Mesenchymal stem cell (in vitro differentiated cells and primary cell): Measurements from ENCODE around the gene HSDL1.
"Not testable (repeated sequence)": the region's sequence is repeated elsewhere in the genome, so short reads cannot be mapped to it uniquely, and the experiment has no call there.

Experiments used
- DNase-seq: peaks from one replicate; pipeline ENCODE4 v3.0.0-alpha.2; 2013
- H2AFZ ChIP-seq: one replicate; pipeline ENCODE4 v1.6.1; 2013; ENCODE audit warnings: low read depth, mild to moderate bottlenecking, control low read depth, inconsistent platforms, low read length, moderate library complexity
- H2AK5ac ChIP-seq: 2 replicates; pipeline ENCODE4 v1.6.1; 2013; ENCODE audit warnings: low read length, moderate library complexity, mild to moderate bottlenecking, inconsistent platforms; ENCODE audit not compliant: severe bottlenecking
- H2BK120ac ChIP-seq: one replicate; pipeline ENCODE4 v1.6.1; 2013; ENCODE audit warnings: low read depth, mild to moderate bottlenecking, inconsistent platforms, low read length, moderate library complexity
- H2BK12ac ChIP-seq, 2 experiments: one replicate each; pipeline ENCODE4 v1.6.1; 2013; ENCODE audit warnings: inconsistent platforms in 2 of 2, low read length in 2 of 2, mild to moderate bottlenecking in 2 of 2, moderate library complexity in 2 of 2, control low read depth in 1 of 2
- H2BK15ac ChIP-seq: one replicate; pipeline ENCODE4 v1.6.1; 2013; ENCODE audit warnings: mild to moderate bottlenecking, low read depth, inconsistent platforms; ENCODE audit not compliant: poor library complexity, severe bottlenecking
- H2BK5ac ChIP-seq: 2 replicates; pipeline ENCODE4 v1.6.1; 2013; ENCODE audit warnings: low read depth, mild to moderate bottlenecking, low read length, control low read depth, inconsistent platforms; ENCODE audit not compliant: poor library complexity, severe bottlenecking
- H3K14ac ChIP-seq, 2 experiments: one replicate each; pipeline ENCODE4 v1.6.1; 2013; ENCODE audit warnings: inconsistent platforms in 2 of 2, low read length in 2 of 2, control low read depth in 1 of 2, mild to moderate bottlenecking in 1 of 2, moderate library complexity in 1 of 2
- H3K18ac ChIP-seq, 2 experiments: one replicate each; pipeline ENCODE4 v1.6.1; 2013; ENCODE audit warnings: inconsistent platforms in 2 of 2, low read length in 2 of 2, control low read depth in 1 of 2, low read depth in 1 of 2, mild to moderate bottlenecking in 1 of 2
- H3K23ac ChIP-seq, 2 experiments: one replicate each; pipeline ENCODE4 v1.6.1; 2013; ENCODE audit warnings: inconsistent platforms in 2 of 2, low read length in 2 of 2, mild to moderate bottlenecking in 2 of 2, moderate library complexity in 2 of 2, control low read depth in 1 of 2
- H3K27ac ChIP-seq: 2 replicates; pipeline ENCODE4 v1.5.1; 2013; ENCODE audit warnings: mild to moderate bottlenecking, moderate library complexity, low read length, control low read depth, inconsistent platforms; ENCODE audit not compliant: poor library complexity, severe bottlenecking
- H3K27me3 ChIP-seq, 2 experiments: 2 replicates each; pipeline versions ENCODE4 v1.6.1 to v1.7.0; 2013; ENCODE audit warnings: low read length in 2 of 2, mild to moderate bottlenecking in 2 of 2, moderate library complexity in 2 of 2, control low read depth in 1 of 2, inconsistent platforms in 1 of 2; ENCODE audit not compliant: control insufficient read depth in 1 of 2, insufficient read depth in 1 of 2
- H3K36me3 ChIP-seq, 2 experiments: 2 replicates each; pipeline versions ENCODE4 v1.6.1 to v1.7.0; 2013; ENCODE audit warnings: low read length in 2 of 2, control low read depth in 1 of 2, inconsistent platforms in 1 of 2, low read depth in 1 of 2, mild to moderate bottlenecking in 1 of 2; ENCODE audit not compliant: insufficient read depth in 2 of 2, control insufficient read depth in 1 of 2
- H3K4ac ChIP-seq, 2 experiments: one replicate each; pipeline ENCODE4 v1.6.1; 2013; ENCODE audit warnings: inconsistent platforms in 2 of 2, low read length in 2 of 2, mild to moderate bottlenecking in 2 of 2, moderate library complexity in 2 of 2, control low read depth in 1 of 2, low read depth in 1 of 2
- H3K4me1 ChIP-seq: 2 replicates; pipeline ENCODE4 v1.6.1; 2013; ENCODE audit warnings: low read depth, low read length, control low read depth; ENCODE audit not compliant: control insufficient read depth, insufficient read depth
- H3K4me2 ChIP-seq: 2 replicates; pipeline ENCODE4 v1.6.1; 2013; ENCODE audit warnings: low read length, mild to moderate bottlenecking, inconsistent platforms; ENCODE audit not compliant: poor library complexity, severe bottlenecking
- H3K4me3 ChIP-seq, 2 experiments: 2 replicates each; pipeline versions ENCODE4 v1.5.1 to v1.7.0; 2013; ENCODE audit warnings: low read length in 2 of 2, mild to moderate bottlenecking in 2 of 2, control low read depth in 1 of 2, low read depth in 1 of 2; ENCODE audit not compliant: insufficient read depth in 1 of 2
- H3K79me1 ChIP-seq: replicated peaks from 2 replicates; pipeline ENCODE4 v1.6.1; 2013; ENCODE audit warnings: mild to moderate bottlenecking, control low read depth, low read length, inconsistent platforms; ENCODE audit not compliant: poor library complexity, severe bottlenecking
- H3K9ac ChIP-seq: 2 replicates; pipeline ENCODE4 v1.7.0; 2013; ENCODE audit warnings: mild to moderate bottlenecking, low read length, moderate library complexity
- H3K9me3 ChIP-seq: 2 replicates; pipeline ENCODE4 v1.7.0; 2013; ENCODE audit warnings: mild to moderate bottlenecking, low read length; ENCODE audit not compliant: control insufficient read depth
- H4K8ac ChIP-seq: one replicate; pipeline ENCODE4 v1.6.1; 2013; ENCODE audit warnings: inconsistent platforms, mild to moderate bottlenecking, low read length, moderate library complexity
- H4K91ac ChIP-seq: one replicate; pipeline ENCODE4 v1.6.1; 2013; ENCODE audit warnings: mild to moderate bottlenecking, low read length, inconsistent platforms
- WGBS: methylation state at CpG from one replicate; pipeline ENCODE4 v1.1.7; 2013; ENCODE audit warnings: mixed read lengths; 5-methylcytosine and 5-hydroxymethylcytosine counted together

Gene HSDL1

DNA sequence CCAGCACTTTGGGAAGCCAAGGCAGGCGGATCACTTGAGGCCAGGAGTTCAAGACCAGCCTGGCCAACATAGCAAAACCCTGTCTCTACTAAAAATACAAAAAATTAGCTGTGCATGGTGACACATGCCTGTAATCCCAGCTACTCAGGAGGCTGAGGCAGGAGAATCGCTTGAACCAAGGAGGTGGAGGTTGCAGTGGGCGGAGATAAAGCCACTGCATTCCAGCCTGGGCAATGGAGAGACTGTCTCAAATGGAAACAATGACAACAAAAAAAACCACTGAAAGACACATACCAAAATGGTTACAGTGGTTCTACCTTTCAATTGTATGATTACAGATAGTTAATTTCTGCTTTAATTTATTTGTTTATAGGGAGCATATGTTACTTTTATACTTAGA is 33.0 kb downstream of the HSDL1 start:
- H2AK5ac ChIP-seq, H2BK120ac ChIP-seq, H3K18ac ChIP-seq, H3K9ac ChIP-seq, H3K4ac ChIP-seq, H3K4me1 ChIP-seq, H3K4me2 ChIP-seq, H3K9me3 ChIP-seq, H2BK5ac ChIP-seq, H4K91ac ChIP-seq, H3K27ac ChIP-seq, H3K4me3 ChIP-seq, H4K8ac ChIP-seq, H2BK12ac ChIP-seq, H3K27me3 ChIP-seq, H3K14ac ChIP-seq, H3K23ac ChIP-seq, DNase-seq, H2AFZ ChIP-seq, H2BK15ac ChIP-seq: not testable (repeated sequence)
- Histone ChIP-seq H3K36me3 (peaks cover 6 to 20% of the 10 kb centered on the region in 2 experiments), H3K79me1 (peaks cover 11% of the 10 kb centered on the region)
- WGBS = 100% methylated on average over 3 of the region's 3 CpGs

DNA sequence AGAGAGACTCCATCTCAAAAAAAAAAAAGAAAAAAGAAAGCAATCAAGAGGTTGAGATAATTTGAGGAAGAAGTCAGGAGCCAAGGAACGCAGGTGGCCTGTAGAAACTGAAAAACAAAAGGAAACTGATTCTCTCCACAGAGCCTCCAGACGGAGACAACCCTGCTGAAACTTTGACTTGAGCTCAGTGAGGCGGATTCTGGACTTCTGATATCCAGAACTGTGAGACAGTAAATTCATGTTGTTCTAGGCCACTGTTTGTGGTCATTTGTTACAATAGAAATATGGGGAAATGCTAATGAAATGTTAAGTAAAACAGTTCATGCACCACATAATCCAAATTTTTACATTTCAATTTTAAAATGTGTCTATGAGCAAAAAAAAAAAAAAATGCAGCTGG is 33.5 kb downstream of the HSDL1 start:
- Histone ChIP-seq H2AFZ (no peak overlapping the region), H2BK15ac (no peak overlapping the region), H2BK12ac (no peak overlapping the region), H3K9ac (no peak overlapping the region), H3K4ac (no peak overlapping the region), H3K4me3 (no peak overlapping the region), H3K4me2 (no peak overlapping the region), H3K14ac (no peak overlapping the region), H2BK5ac (no peak overlapping the region), H3K4me1 (peaks cover 3% of the 10 kb centered on the region), H3K79me1 (peaks cover 15% of the 10 kb centered on the region), H3K36me3 (peaks cover 10 to 20% of the 10 kb centered on the region in 2 experiments), H3K9me3 (no peaks in the 10 kb centered on the region), H3K27ac (no peak overlapping the region), H4K91ac (no peak overlapping the region), H2BK120ac (no peak overlapping the region), H3K18ac (no peak overlapping the region), H4K8ac (no peak overlapping the region), H2AK5ac (no peak overlapping the region), H3K27me3 (no peaks in the 10 kb centered on the region), H3K23ac (no peak overlapping the region)
- over 99% methylated on average over 3 of the region's 3 CpGs for WGBS
- DNase-seq = no peak

DNA sequence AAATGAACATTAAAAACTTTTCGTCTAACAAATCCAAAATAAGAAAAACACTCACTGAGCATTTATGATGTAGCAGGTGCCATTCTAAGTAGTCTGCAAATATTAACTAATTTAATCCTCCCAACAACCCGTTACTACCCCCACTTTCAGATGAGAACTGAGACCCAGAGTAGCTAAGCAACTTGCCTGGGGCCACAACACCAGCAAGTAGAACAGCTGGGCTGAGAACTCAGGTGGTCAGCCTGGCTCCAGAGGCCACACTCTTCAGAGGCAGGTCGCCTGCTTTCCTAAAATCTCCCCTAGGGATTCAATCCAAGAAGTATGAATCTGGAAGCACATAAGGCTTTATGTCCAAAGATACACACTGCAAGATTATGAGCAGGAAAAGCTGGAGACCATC is 34.5 kb downstream of the HSDL1 start:
- no peak overlapping the region for H2AFZ ChIP-seq
- H3K36me3 ChIP-seq = peaks cover 15 to 23% of the 10 kb centered on the region in 2 experiments
- no peak overlapping the region for H2BK120ac ChIP-seq
- no peak for DNase-seq
- no peaks in the 10 kb centered on the region for H3K9me3 ChIP-seq
- no peaks in the 10 kb centered on the region for H3K27me3 ChIP-seq
- no peak overlapping the region for H2AK5ac ChIP-seq
- H3K4me2 ChIP-seq = no peak overlapping the region
- WGBS = 99% methylated on average over 3 of the region's 3 CpGs
- H2BK15ac ChIP-seq = no peak overlapping the region
- no peak overlapping the region for H3K27ac ChIP-seq
- H3K18ac ChIP-seq = no peak overlapping the region
- H4K91ac ChIP-seq = no peak overlapping the region
- H3K4me1 ChIP-seq = peaks cover 4% of the 10 kb centered on the region
- H3K4ac ChIP-seq = no peak overlapping the region
- no peak overlapping the region for H2BK5ac ChIP-seq
- peaks cover 17% of the 10 kb centered on the region for H3K79me1 ChIP-seq
- no peak overlapping the region for H3K23ac ChIP-seq
- no peak overlapping the region for H2BK12ac ChIP-seq
- no peak overlapping the region for H3K14ac ChIP-seq
- no peak overlapping the region for H3K4me3 ChIP-seq
- H3K9ac ChIP-seq = no peak overlapping the region
- H4K8ac ChIP-seq = no peak overlapping the region

DNA sequence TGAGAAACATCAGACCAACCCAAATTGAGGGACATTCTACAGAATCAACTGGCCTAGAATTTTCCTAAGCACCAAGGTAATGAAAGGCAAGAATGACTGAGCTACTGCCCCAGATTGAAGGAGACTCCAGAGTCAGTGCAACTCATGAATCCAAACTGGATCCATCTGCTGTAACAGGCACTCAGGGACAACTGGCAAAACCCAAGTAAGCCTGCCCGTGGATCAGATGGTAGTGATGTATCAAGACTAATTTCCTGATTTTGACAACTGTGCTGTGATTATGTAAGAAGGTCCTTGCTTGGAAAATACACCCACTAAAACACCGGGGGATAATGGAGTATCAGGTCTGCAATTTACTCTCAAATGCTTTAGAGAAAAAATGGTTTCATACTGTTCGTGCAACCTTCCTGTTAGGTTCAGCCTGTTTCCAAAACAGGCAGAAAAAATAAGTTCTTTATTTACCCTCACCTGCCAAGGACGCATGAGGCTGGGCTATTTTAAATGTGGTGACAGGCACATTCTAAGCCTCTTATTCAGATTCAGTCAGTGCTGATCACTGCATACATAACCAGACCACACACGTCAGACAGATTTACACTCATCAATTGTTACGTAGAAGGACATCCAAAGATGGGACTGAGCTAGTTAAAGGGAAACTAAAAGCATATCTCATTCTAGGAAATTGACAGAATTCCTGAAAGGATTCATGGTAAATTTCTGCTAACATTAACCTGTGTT is 35.2 kb downstream of the HSDL1 start:
- no peak overlapping the region for H4K91ac ChIP-seq

More for the DNA sequence above, 35.2 kb downstream of the HSDL1 start:
- WGBS = 93% methylated on average over 4 of the region's 6 CpGs
- Histone ChIP-seq H3K4me3 (no peak overlapping the region), H3K27ac (no peak overlapping the region), H2BK12ac (no peak overlapping the region), H3K4ac (no peak overlapping the region), H3K4me1 (peaks cover 4% of the 10 kb centered on the region), H2BK120ac (no peak overlapping the region), H3K79me1 (peaks cover 21% of the 10 kb centered on the region), H4K8ac (no peak overlapping the region), H3K4me2 (no peak overlapping the region), H3K23ac (no peak overlapping the region), H3K9me3 (no peaks in the 10 kb centered on the region), H3K9ac (no peak overlapping the region), H2BK5ac (no peak overlapping the region), H3K36me3 (peaks cover 18 to 23% of the 10 kb centered on the region in 2 experiments), H2BK15ac (no peak overlapping the region), H3K27me3 (no peaks in the 10 kb centered on the region), H2AK5ac (no peak overlapping the region), H2AFZ (no peak overlapping the region), H3K14ac (no peak overlapping the region), H3K18ac (no peak overlapping the region)
- DNase-seq = no peak
